Amniotic epithelial cell (primary cell): ENCODE results near the gene CSAG2.

Experiments used
- DNase-seq: peaks from one replicate; pipeline ENCODE4 v3.0.0-alpha.2; 2010; ENCODE audit warnings: low read depth

CSAG2 gene

GRCh38 chrX:152663086-152663485 lies 46.0 kb downstream of the CSAG2 start:
- DNase-seq: no peak

- no peak for DNase-seq
Measured at GRCh38 chrX:152658302-152658701, 50.8 kb downstream of the CSAG2 start.
